Stimulated activated naive CD8-positive, alpha-beta T cell treated with anti-CD3 and anti-CD28 coated beads, Interleukin-15, Interleukin-2, amounts not matched to agents 100 ng/mL and 50 ng/mL, for 24 hours (primary cell): ENCODE results near the gene NCK2.

ENCODE experiments used
- H3K27ac Mint-ChIP-seq: one replicate; pipeline ENCODE4 v1.8.0; 2021; ENCODE audit warnings: mild to moderate bottlenecking, mixed read lengths
- H3K27me3 Mint-ChIP-seq: one replicate; pipeline ENCODE4 v1.8.0; 2021; ENCODE audit warnings: mixed read lengths
- H3K36me3 Mint-ChIP-seq: one replicate; pipeline ENCODE4 v1.8.0; 2021; ENCODE audit warnings: low read depth, mixed read lengths
- H3K4me1 Mint-ChIP-seq: one replicate; pipeline ENCODE4 v1.8.0; 2021; ENCODE audit warnings: low read depth, mixed read lengths
- H3K4me3 Mint-ChIP-seq: one replicate; pipeline ENCODE4 v1.8.0; 2021; ENCODE audit warnings: mild to moderate bottlenecking, mixed read lengths
- H3K9me3 Mint-ChIP-seq: one replicate; pipeline ENCODE4 v1.8.0; 2021; ENCODE audit warnings: mixed read lengths

The NCK2 gene

GRCh38 chr2:105730170-105730569 is 14.5 kb upstream of the NCK2 start:
- Mint-ChIP-seq H3K9me3 (peaks cover 5% of the 10 kb centered on the region), H3K36me3 (peaks cover 5% of the 10 kb centered on the region), H3K4me1 (peaks cover 35% of the 10 kb centered on the region), H3K27ac (no peak overlapping the region), H3K4me3 (no peak overlapping the region), H3K27me3 (no peaks in the 10 kb centered on the region)

GRCh38 chr2:105731511-105731910 is 13.2 kb upstream of the NCK2 start:
- peaks cover 5% of the 10 kb centered on the region for H3K36me3 Mint-ChIP-seq
- H3K27me3 Mint-ChIP-seq, result no peaks in the 10 kb centered on the region
- no peak overlapping the region for H3K4me3 Mint-ChIP-seq
- H3K9me3 Mint-ChIP-seq, result peaks cover 5% of the 10 kb centered on the region
- H3K4me1 Mint-ChIP-seq, result peaks cover 46% of the 10 kb centered on the region
- H3K27ac Mint-ChIP-seq, result no peak overlapping the region

- no peaks in the 10 kb centered on the region for H3K27me3 Mint-ChIP-seq
- H3K4me1 Mint-ChIP-seq, result peaks cover 49% of the 10 kb centered on the region
- H3K27ac Mint-ChIP-seq, result no peak overlapping the region
- H3K4me3 Mint-ChIP-seq, result no peak overlapping the region
- no peaks in the 10 kb centered on the region for H3K36me3 Mint-ChIP-seq
- no peaks in the 10 kb centered on the region for H3K9me3 Mint-ChIP-seq
Measured at GRCh38 chr2:105732101-105732500, 12.6 kb upstream of the NCK2 start.

GRCh38 chr2:105732955-105733607 is 11.6 kb upstream of the NCK2 start:
- Mint-ChIP-seq H3K4me1 (peaks cover 57% of the 10 kb centered on the region), H3K27ac (no peak overlapping the region), H3K9me3 (no peaks in the 10 kb centered on the region), H3K27me3 (no peaks in the 10 kb centered on the region), H3K36me3 (no peaks in the 10 kb centered on the region), H3K4me3 (no peak overlapping the region)

GRCh38 chr2:105733875-105734274 is 10.8 kb upstream of the NCK2 start:
- no peaks in the 10 kb centered on the region for H3K27me3 Mint-ChIP-seq
- no peak overlapping the region for H3K4me3 Mint-ChIP-seq
- peaks cover 65% of the 10 kb centered on the region for H3K4me1 Mint-ChIP-seq
- H3K27ac Mint-ChIP-seq, result no peak overlapping the region
- H3K9me3 Mint-ChIP-seq, result no peaks in the 10 kb centered on the region
- H3K36me3 Mint-ChIP-seq, result no peaks in the 10 kb centered on the region

GRCh38 chr2:105734762-105735538 is 9.8 kb upstream of the NCK2 start:
- Mint-ChIP-seq H3K27ac (no peak overlapping the region), H3K4me1 (peaks cover 75% of the 10 kb centered on the region), H3K36me3 (no peaks in the 10 kb centered on the region), H3K27me3 (no peaks in the 10 kb centered on the region), H3K9me3 (no peaks in the 10 kb centered on the region), H3K4me3 (no peak overlapping the region)

- Mint-ChIP-seq H3K36me3 (no peaks in the 10 kb centered on the region), H3K27ac (no peak overlapping the region), H3K4me3 (no peak overlapping the region), H3K27me3 (no peaks in the 10 kb centered on the region), H3K4me1 (peaks cover 87% of the 10 kb centered on the region), H3K9me3 (no peaks in the 10 kb centered on the region)
Measured at GRCh38 chr2:105736145-105736544, 8.6 kb upstream of the NCK2 start.

- Mint-ChIP-seq H3K4me1 (peaks cover 93% of the 10 kb centered on the region), H3K4me3 (peak overlapping the region; percentile 75), H3K27ac (peak overlapping the region; percentile 91), H3K36me3 (no peaks in the 10 kb centered on the region), H3K9me3 (peaks cover 5% of the 10 kb centered on the region), H3K27me3 (no peaks in the 10 kb centered on the region)
Measured at GRCh38 chr2:105737980-105738657, 6.6 kb upstream of the NCK2 start.

GRCh38 chr2:105738658-105739241 is 6.0 kb upstream of the NCK2 start:
- H3K4me1 Mint-ChIP-seq, result peaks cover 93% of the 10 kb centered on the region
- H3K36me3 Mint-ChIP-seq, result no peaks in the 10 kb centered on the region
- H3K27ac Mint-ChIP-seq, result peak overlapping the region; percentile 91
- peak overlapping the region; percentile 75 for H3K4me3 Mint-ChIP-seq
- H3K9me3 Mint-ChIP-seq, result peaks cover 5% of the 10 kb centered on the region
- no peaks in the 10 kb centered on the region for H3K27me3 Mint-ChIP-seq

- H3K9me3 Mint-ChIP-seq, result peaks cover 5% of the 10 kb centered on the region
- peak overlapping the region; percentile 91 for H3K27ac Mint-ChIP-seq
- peaks cover 91% of the 10 kb centered on the region for H3K4me1 Mint-ChIP-seq
- H3K36me3 Mint-ChIP-seq, result no peaks in the 10 kb centered on the region
- peak overlapping the region; percentile 75 for H3K4me3 Mint-ChIP-seq
- no peaks in the 10 kb centered on the region for H3K27me3 Mint-ChIP-seq
Measured at GRCh38 chr2:105739426-105739825, 5.3 kb upstream of the NCK2 start.

GRCh38 chr2:105739944-105740530 is 4.7 kb upstream of the NCK2 start:
- H3K4me1 Mint-ChIP-seq, result peaks cover 85% of the 10 kb centered on the region
- no peaks in the 10 kb centered on the region for H3K36me3 Mint-ChIP-seq
- no peaks in the 10 kb centered on the region for H3K27me3 Mint-ChIP-seq
- peak overlapping the region; percentile 91 for H3K27ac Mint-ChIP-seq
- H3K9me3 Mint-ChIP-seq, result peaks cover 5% of the 10 kb centered on the region
- peak overlapping the region; percentile 75 for H3K4me3 Mint-ChIP-seq

- Mint-ChIP-seq H3K27ac (peak overlapping the region; percentile 74), H3K4me3 (peak overlapping the region; percentile 7), H3K4me1 (peaks cover 79% of the 10 kb centered on the region), H3K9me3 (peaks cover 5% of the 10 kb centered on the region), H3K27me3 (no peaks in the 10 kb centered on the region), H3K36me3 (peaks cover 6% of the 10 kb centered on the region)
Measured at GRCh38 chr2:105741174-105741573, 3.5 kb upstream of the NCK2 start.

- H3K9me3 Mint-ChIP-seq, result peaks cover 5% of the 10 kb centered on the region
- H3K27ac Mint-ChIP-seq, result peak overlapping the region; percentile 53
- H3K27me3 Mint-ChIP-seq, result no peaks in the 10 kb centered on the region
- H3K4me1 Mint-ChIP-seq, result peaks cover 79% of the 10 kb centered on the region
- H3K36me3 Mint-ChIP-seq, result peaks cover 10% of the 10 kb centered on the region
- H3K4me3 Mint-ChIP-seq, result peak overlapping the region; percentile 7
Measured at GRCh38 chr2:105741617-105742016, 3.1 kb upstream of the NCK2 start.

- H3K27ac Mint-ChIP-seq, result peak overlapping the region; percentile 84
- peaks cover 5% of the 10 kb centered on the region for H3K9me3 Mint-ChIP-seq
- no peaks in the 10 kb centered on the region for H3K27me3 Mint-ChIP-seq
- H3K36me3 Mint-ChIP-seq, result peaks cover 35% of the 10 kb centered on the region
- H3K4me3 Mint-ChIP-seq, result peak overlapping the region; percentile 84
- peaks cover 84% of the 10 kb centered on the region for H3K4me1 Mint-ChIP-seq
Measured at GRCh38 chr2:105744091-105744908, 412 bp upstream of the NCK2 start.
